ENCODE data around the gene PDGFRA.
"Not testable (repeated sequence)": the region's sequence is repeated elsewhere in the genome, so short reads cannot be mapped to it uniquely, and the experiment has no call there.

Gene PDGFRA

GRCh38 chr4:54320826-54321685, 92.0 kb downstream of the PDGFRA start:
- no peak for DNase-seq (ENCODE audit: low read depth)

- no peak for DNase-seq (ENCODE audit: low read depth)
Measured at GRCh38 chr4:54322818-54323417, 93.8 kb downstream of the PDGFRA start.

- no peak for DNase-seq (ENCODE audit: low read depth)
Measured at GRCh38 chr4:54330896-54331295, 101.8 kb downstream of the PDGFRA start.

GRCh38 chr4:54332542-54332941, 103.4 kb downstream of the PDGFRA start:
- DNase-seq (ENCODE audit: low read depth), result no peak

- no peak for DNase-seq (ENCODE audit: low read depth)
Measured at GRCh38 chr4:54333657-54334056, 104.6 kb downstream of the PDGFRA start.

GRCh38 chr4:54334769-54335168, 105.7 kb downstream of the PDGFRA start:
- not testable (repeated sequence) for DNase-seq (ENCODE audit: low read depth)

GRCh38 chr4:54337009-54337408, 107.9 kb downstream of the PDGFRA start:
- no peak for DNase-seq (ENCODE audit: low read depth)

GRCh38 chr4:54342067-54342466, 113.0 kb downstream of the PDGFRA start:
- not testable (repeated sequence) for DNase-seq (ENCODE audit: low read depth)

Data from stimulated activated CD8-positive, alpha-beta memory T cell treated with anti-CD3 and anti-CD28 coated beads, Interleukin-7, amount 100 ng/mL, for 24 hours (primary cell).